Ureter (tissue), 1 donor: Measurements from ENCODE around the gene CENPT. TPM values are rescaled to one million over a fixed set of nuclear protein-coding genes. Genes with fewer than 3 reads are reported as not detected.
A peak's percentile ranks its signal among the peaks of the same experiment; 100 is the strongest.

Experiments used
- DNase-seq: peaks from one replicate; pipeline ENCODE4 v3.0.0-alpha.2; 2020; ENCODE audit warnings: low spot score
- total RNA-seq: library from RNA; stranded (reverse); gene quantifications from one replicate; pipeline ENCODE4 v1.2.4, GENCODE V29; 2023
- donor health status: DM: yes; HTN: yes; CAD: no.

CENPT gene
- 50.9 TPM for total RNA-seq

GRCh38 chr16:67847064-67847861 lies at the start of gene CENPT:
Gene CENPT (minus strand): TSS chr16:67847693. CDS start chr16:67833859, 13,834 bp downstream.
- DNase-seq = peak; percentile 55

GRCh38 chr16:67897231-67897630 lies 49.7 kb upstream of the CENPT start:
- DNase-seq = no peak

DNA sequence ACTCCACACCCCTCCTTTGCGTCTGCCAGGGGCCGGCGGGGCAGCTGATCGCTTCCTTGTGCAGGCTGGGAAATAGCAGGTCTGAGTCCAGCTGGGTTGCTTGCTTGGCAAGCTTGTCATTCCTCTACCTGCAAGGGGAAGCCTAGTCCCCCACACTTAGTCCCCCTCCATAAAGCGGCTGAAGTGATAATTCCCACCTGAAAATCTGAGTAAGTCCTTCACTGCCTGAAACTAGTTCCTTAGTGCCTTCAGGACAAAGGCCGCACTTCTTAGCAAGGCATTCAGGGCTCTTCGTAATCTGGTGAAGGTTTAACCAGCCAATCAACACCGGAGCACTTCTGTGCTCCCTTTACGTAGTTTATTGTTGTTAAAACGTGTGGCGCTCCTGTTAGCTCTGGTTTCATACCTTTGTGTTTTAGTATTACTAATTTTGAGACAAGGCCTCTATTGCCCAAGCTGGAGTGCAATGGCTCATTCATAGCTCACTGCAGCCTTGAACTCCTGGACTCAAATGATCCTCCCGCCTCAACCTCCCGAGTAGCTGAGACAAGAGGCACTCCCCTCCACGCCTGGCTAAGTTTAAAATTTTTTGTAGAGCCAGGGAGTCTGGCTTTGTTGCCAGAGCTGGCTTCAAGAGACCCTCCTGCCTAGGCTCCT lies 46.4 kb upstream of the CENPT start:
- DNase-seq = no peak

GRCh38 chr16:67892899-67893742 lies 45.6 kb upstream of the CENPT start, which contains the start of gene PSKH1:
Gene PSKH1 (plus strand): TSS chr16:67893254. CDS start chr16:67908750, 15,496 bp downstream.
- DNase-seq = peak; percentile 97

GRCh38 chr16:67892375-67892774 lies 44.9 kb upstream of the CENPT start:
- DNase-seq = no peak

GRCh38 chr16:67888331-67888730 lies 40.8 kb upstream of the CENPT start:
- DNase-seq = no peak

DNA sequence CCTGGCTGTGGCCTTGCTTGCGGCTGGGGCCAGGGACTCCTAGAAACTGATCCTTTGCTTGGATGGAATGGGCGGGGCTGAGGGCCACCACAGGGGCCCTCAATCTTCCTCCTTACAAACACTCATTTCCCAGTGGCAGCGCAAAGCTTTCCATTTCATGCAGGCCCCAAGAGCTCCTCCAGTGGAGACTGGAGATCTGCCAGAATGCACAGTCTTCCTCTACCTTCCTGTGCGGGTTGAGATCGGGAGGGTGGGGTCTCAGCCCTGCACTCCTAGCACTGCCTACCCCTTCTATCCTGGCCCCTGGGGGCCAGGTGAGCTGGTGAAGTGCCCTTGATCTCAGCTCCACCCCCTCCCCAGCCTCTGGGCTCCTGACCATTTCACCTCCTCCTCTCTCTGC lies 38.9 kb upstream of the CENPT start:
- no peak for DNase-seq

DNA sequence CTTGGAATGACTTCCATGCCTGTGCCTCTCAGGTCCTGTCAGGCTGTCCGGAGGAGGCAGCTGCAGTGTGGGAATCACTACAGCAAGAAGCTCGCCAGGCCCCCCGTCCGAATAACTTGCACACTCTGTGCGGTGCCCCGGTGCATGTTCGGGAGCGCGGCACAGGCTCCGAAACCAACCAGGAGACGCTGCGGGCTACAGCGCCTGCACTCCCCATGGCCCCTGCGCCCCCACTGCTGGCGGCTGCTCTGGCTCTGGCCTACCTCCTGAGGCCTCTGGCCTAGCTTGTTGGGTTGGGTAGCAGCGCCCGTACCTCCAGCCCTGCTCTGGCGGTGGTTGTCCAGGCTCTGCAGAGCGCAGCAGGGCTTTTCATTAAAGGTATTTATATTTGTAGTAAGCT lies 38.5 kb upstream of the CENPT start:
- DNase-seq = no peak

GRCh38 chr16:67885545-67885944 lies 38.1 kb upstream of the CENPT start:
- DNase-seq = no peak

DNA sequence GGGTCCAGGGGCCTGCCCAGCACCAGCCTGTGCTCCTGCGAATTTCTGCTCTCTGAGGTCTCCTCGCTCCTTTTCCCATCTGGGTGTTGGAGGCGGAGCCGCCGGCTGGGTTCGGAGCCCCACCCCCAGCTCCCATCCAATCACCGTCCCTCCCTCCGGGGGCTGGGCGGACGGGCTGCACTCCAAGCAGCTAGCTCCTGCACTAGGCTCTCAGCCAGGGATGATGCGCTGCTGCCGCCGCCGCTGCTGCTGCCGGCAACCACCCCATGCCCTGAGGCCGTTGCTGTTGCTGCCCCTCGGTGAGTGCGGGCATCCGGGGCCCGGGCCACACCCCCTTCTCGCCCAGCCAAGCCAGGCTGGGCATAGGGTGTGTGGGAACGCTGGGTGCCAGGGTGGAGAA lies 37.2 kb upstream of the CENPT start, which contains the start of gene NRN1L:
Gene NRN1L, plus strand, starts transcription at position 202 of the 400 bp plus-strand sequence. Its CDS starts 19 bp downstream, at position 221.
- DNase-seq = peak; percentile 88

GRCh38 chr16:67883872-67884261 lies 36.4 kb upstream of the CENPT start:
- no peak for DNase-seq

DNA sequence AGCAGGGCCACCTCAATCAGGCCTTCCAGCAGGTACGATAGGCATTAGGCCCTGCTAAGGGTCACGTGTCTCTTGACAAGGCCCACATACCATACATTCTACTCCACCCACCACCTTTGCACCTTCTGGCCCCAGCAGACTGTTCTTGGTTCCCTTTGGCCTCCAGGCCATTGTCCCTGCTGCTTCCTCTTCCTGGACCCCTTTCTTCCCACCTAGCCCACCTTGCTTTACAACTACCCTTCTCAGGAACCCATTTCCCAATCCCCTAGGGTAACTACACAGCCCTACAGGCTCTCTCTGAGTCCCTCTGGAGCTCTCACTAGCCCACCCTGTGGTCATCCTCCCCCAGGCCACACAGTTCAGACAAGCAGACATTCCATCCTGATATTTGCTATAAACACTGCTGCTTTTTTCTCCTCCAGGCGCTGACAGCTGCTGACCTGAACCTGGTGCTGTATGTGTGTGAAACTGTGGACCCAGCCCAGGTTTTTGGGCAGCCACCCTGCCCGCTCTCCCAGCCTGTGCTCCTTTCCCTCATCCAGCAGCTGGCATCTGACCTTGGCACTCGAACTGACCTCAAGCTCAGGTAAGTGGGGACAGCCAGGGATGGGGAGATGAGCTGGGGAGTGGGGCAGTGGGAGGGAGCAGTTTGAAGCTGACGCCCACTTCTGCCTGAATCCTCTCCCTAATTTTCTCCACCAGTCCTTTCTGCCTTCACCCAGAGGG lies 35.8 kb upstream of the CENPT start:
- DNase-seq = peak; percentile 51

DNA sequence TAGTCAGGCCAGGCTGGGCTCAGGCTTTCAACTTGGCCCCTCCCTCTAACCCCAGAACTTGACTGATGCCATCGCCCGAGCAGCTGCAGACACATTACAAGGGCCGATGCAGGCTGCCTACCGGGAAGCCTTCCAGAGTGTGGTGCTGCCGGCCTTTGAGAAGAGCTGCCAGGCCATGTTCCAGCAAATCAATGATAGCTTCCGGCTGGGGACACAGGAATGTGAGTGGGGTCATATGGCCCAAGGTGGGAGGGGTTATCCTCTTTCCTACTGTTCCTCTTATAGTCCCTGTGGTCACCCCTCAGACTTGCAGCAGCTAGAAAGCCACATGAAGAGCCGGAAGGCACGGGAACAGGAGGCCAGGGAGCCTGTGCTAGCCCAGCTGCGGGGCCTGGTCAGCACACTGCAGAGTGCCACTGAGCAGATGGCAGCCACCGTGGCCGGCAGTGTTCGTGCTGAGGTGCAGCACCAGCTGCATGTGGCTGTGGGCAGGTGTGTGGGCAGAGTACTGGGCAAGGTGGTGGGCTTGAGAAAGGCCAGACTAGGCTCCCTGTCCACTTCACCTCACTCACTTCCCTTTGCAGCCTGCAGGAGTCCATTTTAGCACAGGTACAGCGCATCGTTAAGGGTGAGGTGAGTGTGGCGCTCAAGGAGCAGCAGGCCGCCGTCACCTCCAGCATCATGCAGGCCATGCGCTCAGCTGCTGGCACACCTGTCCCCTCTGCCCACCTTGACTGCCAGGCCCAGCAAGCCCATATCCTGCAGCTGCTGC lies 35.1 kb upstream of the CENPT start:
- no peak for DNase-seq

DNA sequence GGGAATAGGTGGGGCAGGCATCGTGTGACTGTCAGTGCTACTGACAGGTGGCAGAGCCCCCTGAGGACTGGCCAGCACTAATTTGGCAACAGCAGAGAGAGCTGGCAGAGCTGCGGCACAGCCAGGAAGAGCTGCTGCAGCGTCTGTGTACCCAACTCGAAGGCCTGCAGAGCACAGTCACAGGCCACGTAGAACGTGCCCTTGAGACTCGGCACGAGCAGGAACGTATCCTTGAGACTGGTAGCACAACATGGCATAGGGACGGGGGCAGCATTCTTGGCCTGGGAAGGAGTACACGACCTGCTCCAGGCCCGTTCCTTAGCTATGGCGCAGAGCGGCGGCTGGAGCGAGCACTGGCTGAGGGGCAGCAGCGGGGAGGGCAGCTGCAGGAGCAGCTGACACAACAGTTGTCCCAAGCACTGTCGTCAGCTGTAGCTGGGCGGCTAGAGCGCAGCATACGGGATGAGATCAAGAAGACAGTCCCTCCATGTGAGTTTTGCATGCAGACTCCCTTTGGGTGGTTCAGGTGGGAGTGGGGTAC lies 34.2 kb upstream of the CENPT start:
- DNase-seq = no peak

DNA sequence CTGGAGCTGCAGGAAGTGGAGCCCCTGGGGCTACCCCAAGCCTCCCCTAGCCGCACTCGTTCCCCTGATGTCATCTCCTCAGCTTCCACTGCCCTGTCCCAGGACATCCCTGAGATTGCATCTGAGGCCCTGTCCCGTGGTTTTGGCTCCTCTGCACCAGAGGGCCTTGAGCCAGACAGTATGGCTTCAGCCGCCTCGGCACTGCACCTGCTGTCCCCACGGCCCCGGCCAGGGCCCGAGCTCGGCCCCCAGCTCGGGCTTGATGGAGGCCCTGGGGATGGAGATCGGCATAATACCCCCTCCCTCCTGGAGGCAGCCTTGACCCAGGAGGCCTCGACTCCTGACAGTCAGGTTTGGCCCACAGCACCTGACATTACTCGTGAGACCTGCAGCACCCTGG lies 33.1 kb upstream of the CENPT start:
- DNase-seq = no peak

DNA sequence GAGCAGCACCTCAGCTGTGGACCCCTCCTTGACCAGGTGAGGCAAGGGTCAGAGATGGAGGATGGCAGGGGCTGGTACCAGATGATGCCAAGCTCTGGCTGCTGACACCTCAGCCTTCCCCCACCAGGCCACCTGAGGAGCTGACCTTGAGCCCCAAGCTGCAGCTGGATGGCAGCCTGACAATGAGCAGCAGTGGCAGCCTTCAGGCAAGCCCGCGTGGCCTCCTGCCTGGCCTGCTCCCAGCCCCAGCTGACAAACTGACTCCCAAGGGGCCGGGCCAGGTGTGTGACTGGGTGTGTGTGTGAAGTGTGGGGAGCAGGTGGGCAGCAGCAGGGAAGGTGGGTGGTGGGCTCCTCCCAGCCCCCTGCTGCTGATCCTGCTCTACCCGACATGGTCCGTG lies 32.4 kb upstream of the CENPT start:
- no peak for DNase-seq

- no peak for DNase-seq
These were observed 32.0 kb upstream of the CENPT start for GRCh38 chr16:67879462-67879861.

GRCh38 chr16:67878846-67879245 lies 31.4 kb upstream of the CENPT start:
- no peak for DNase-seq

GRCh38 chr16:67878232-67878631 lies 30.7 kb upstream of the CENPT start:
- no peak for DNase-seq

GRCh38 chr16:67877064-67877463 lies 29.6 kb upstream of the CENPT start:
- DNase-seq = no peak
